Astrocyte of the cerebellum (primary cell): ENCODE results near the gene RPS6KA6.

Experiments
- DNase-seq: peaks from one replicate; pipeline ENCODE4 v3.0.0-alpha.2; 2011; ENCODE audit warnings: low read depth
- H3K4me3 ChIP-seq: 2 replicates; pipeline ENCODE4 v1.5.1; 2011; ENCODE audit warnings: mild to moderate bottlenecking, low read depth, low read length, moderate library complexity
- in situ Hi-C: cut with HindIII; loops from 2 replicates; pipeline ENCODE4 v1.10.0; 2017; ENCODE audit warnings: low sequenced_read_pairs
- TF ChIP-seq, protein P1 (sequence below): IDR thresholded peaks from 2 replicates; pipeline ENCODE4 v1.5.1; 2012; ENCODE audit warnings: low read length, low read depth, moderate library complexity, mild to moderate bottlenecking; ENCODE audit errors: missing control alignments

RPS6KA6 gene

DNA sequence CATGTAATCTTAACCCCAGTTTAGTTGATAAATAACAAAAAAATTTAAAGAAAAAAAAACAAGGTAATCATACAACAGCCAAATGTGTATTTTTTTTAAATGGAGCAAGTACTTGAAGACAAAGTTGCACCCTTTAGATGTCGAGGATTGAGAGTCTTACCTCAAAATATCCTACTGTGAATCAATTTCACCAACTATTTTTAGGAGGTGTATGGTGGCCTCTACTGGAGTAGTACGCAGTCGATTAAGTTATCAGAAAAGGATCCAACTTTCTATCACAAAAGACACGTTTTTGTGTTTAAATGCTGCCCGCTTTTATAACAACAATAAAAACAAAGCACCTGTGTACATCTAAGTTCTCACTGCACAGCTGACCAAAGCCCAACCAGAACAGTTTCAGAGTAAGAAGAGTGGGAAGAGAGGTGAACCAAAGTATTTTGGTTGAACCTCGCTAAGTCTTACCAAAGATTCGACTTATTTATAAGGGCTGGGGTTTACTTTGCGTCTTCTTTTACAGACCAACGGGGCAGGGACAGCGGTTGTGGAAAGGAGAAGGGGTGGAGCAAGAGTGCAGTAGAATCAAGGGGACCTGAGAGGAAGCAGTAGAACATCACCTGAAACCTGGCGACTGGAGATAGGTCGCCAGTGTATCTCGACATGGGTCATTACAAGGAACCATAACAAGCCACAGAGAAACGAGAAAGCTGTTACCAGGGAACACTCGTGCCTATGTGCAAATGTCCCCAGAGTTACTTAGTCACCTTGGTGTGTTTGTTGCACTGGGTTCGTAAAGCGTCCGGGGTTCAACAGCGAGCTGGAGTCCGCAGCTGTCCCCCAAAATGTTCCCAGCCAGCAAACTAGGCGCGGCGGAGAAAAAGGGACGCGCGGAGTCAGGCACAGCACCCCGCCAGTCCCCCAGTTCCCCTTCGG lies 1.1 kb downstream of the RPS6KA6 start:
- DNase-seq: no peak
- in situ Hi-C loops: no loop called here
- TF ChIP-seq, protein P1, sequence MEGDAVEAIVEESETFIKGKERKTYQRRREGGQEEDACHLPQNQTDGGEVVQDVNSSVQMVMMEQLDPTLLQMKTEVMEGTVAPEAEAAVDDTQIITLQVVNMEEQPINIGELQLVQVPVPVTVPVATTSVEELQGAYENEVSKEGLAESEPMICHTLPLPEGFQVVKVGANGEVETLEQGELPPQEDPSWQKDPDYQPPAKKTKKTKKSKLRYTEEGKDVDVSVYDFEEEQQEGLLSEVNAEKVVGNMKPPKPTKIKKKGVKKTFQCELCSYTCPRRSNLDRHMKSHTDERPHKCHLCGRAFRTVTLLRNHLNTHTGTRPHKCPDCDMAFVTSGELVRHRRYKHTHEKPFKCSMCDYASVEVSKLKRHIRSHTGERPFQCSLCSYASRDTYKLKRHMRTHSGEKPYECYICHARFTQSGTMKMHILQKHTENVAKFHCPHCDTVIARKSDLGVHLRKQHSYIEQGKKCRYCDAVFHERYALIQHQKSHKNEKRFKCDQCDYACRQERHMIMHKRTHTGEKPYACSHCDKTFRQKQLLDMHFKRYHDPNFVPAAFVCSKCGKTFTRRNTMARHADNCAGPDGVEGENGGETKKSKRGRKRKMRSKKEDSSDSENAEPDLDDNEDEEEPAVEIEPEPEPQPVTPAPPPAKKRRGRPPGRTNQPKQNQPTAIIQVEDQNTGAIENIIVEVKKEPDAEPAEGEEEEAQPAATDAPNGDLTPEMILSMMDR: peak; percentile 4

DNA sequence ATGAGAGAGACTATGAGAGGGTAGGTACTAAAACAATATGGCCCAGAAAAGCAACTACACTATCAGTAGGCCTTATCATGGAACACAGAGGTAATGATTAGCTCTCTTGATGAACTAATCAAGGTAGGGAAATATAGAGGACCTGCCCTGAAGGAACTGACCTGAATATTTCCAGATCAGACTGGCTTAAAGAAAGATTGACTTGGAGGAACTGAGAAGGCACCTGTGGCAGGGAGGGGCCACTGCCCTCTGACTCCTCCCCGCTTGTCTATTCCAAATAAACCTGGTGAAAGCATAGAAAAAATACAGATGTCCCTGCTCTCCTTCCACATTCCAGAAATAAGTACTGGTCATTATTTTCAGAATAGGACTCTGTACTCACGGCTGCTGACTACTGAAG lies 5.5 kb downstream of the RPS6KA6 start:
- TF ChIP-seq, protein P1: no peak
- no peak overlapping the region for H3K4me3 ChIP-seq
- no peak for DNase-seq
- in situ Hi-C loops: no loop called here

More for the DNA sequence above, 1.1 kb downstream of the RPS6KA6 start:
- H3K4me3 ChIP-seq: peak overlapping the region; percentile 56

DNA sequence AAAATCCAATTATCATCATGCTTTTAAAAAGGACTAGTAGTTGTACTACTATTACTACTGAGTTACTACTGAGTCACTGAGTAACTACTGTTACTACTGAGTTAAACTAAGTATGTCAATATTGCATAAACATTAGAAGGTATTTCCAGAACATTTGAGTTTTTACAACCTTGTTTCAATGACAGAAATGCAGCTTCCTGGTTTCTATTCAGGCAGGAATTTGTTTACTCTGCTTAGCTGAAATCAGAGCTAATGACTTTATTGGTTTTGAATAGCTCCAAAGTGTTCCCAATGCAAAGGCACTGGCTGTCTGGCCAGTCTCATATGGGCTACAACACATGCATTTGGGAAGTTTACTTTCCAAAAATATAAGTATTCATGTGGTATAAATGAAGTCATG lies 12.0 kb downstream of the RPS6KA6 start:
- in situ Hi-C loops: no loop called here

DNA sequence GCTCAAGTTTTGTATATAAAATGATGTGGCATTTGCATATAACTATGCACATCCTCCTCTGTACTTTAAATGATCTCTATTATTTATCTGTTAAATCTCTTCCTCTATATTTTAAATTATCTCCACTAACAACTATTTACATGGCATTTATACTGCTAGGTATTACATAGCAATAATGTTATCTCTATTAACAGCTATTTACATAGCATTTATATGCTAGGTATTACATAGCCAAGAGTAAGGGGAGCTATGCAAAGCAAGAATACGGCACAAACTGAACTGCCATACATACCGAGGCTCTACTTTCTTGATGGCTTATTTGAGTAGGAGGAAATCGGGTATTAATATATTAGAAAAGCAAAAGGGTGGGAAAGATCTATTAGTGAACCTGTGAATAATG lies 12.7 kb downstream of the RPS6KA6 start:
- no peak for DNase-seq
- in situ Hi-C loops: no loop called here
- no peak overlapping the region for H3K4me3 ChIP-seq
- TF ChIP-seq, protein P1: no peak

More for the DNA sequence above, 12.0 kb downstream of the RPS6KA6 start:
- no peak for DNase-seq
- TF ChIP-seq, protein P1: no peak
- no peak overlapping the region for H3K4me3 ChIP-seq

DNA sequence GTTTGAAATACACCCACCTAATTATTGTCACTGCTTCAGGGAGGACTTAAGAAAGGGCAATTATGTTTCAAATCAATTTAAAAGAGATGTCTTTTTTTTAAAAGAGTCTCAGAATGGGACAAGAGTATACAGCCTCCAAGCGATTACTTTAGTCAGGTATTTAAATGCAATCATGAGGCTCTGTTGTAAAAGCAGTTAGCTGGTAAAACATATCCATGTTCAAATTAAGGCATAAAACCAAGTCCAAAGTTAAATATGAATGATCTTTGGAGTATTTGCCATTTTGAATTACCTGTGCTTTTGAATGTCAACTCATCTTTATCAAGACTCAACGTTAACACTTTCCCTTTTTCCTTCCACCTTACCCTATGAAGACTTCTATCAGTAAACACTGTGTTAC lies 13.7 kb downstream of the RPS6KA6 start:
- in situ Hi-C loops: no loop called here
- TF ChIP-seq, protein P1: no peak
- no peak for DNase-seq
- H3K4me3 ChIP-seq: no peak overlapping the region

DNA sequence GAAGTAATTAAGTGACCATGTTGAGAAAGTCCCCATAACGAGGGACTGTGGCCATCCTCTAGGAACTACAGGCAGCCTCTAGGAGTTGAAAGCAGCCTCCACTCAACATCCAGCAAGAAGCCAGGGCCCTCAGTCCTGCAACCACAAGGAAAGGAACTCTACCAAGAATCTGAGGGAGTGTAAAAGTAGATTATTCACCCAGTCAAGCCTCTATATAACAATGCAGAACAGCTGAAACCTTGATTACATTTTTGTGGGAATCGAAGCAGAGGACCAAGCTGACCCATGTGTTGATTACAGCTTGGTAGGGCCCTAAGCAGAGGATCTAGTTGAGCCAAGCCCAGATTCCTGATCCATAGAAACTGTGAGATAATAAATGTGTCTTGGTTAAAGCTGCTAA lies 17.1 kb downstream of the RPS6KA6 start:
- TF ChIP-seq, protein P1: no peak
- no peak overlapping the region for H3K4me3 ChIP-seq
- no peak for DNase-seq
- in situ Hi-C loops: no loop called here
